Activated CD8-positive, alpha-beta memory T cell treated with anti-CD3 and anti-CD28 coated beads, Interleukin-2, amount 50 U/mL, for 48 hours (primary cell): ENCODE results near the gene FNDC7.
"Not testable (repeated sequence)": the region's sequence is repeated elsewhere in the genome, so short reads cannot be mapped to it uniquely, and the experiment has no call there.

ENCODE experiments used
- DNase-seq: peaks from one replicate; pipeline ENCODE4 v3.0.0-alpha.2; 2020

The FNDC7 gene

GRCh38 chr1:108712606-108713150 lies at the start of gene FNDC7:
FNDC7 (plus strand) TSS chr1:108712908; CDS start chr1:108712934, 26 bp downstream.
- no peak for DNase-seq

GRCh38 chr1:108663074-108663473 lies 49.6 kb upstream of the FNDC7 start:
- no peak for DNase-seq

- DNase-seq = no peak
These were observed 48.2 kb upstream of the FNDC7 start for GRCh38 chr1:108664481-108664880.

- DNase-seq = no peak
These were observed 47.6 kb upstream of the FNDC7 start for GRCh38 chr1:108665067-108665466.

- DNase-seq = no peak
These were observed 46.9 kb upstream of the FNDC7 start for GRCh38 chr1:108665771-108666170.

- not testable (repeated sequence) for DNase-seq
These were observed 45.3 kb upstream of the FNDC7 start for GRCh38 chr1:108667422-108667821.

- no peak for DNase-seq
These were observed 43.9 kb upstream of the FNDC7 start for GRCh38 chr1:108668777-108669176.

GRCh38 chr1:108669679-108670078 lies 43.0 kb upstream of the FNDC7 start:
- no peak for DNase-seq

GRCh38 chr1:108670131-108670773 lies 42.5 kb upstream of the FNDC7 start:
- no peak for DNase-seq

- no peak for DNase-seq
These were observed 41.6 kb upstream of the FNDC7 start for GRCh38 chr1:108671143-108671542.

GRCh38 chr1:108678706-108679105 lies 34.0 kb upstream of the FNDC7 start:
- DNase-seq = no peak

GRCh38 chr1:108679586-108680213 lies 33.0 kb upstream of the FNDC7 start:
- no peak for DNase-seq

GRCh38 chr1:108681701-108682100 lies 31.0 kb upstream of the FNDC7 start:
- DNase-seq = not testable (repeated sequence)

GRCh38 chr1:108685529-108685928 lies 27.2 kb upstream of the FNDC7 start:
- DNase-seq = no peak

GRCh38 chr1:108686614-108687313 lies 25.9 kb upstream of the FNDC7 start:
- DNase-seq = no peak

- no peak for DNase-seq
These were observed 21.4 kb upstream of the FNDC7 start for GRCh38 chr1:108691128-108691941.

GRCh38 chr1:108691942-108692723 lies 20.6 kb upstream of the FNDC7 start, which contains the start of gene PRPF38B:
PRPF38B (plus strand) TSS chr1:108692310; CDS start chr1:108692592, 282 bp downstream.
- peak; percentile 96 for DNase-seq

- peak; percentile 83 for DNase-seq
These were observed 19.7 kb upstream of the FNDC7 start for GRCh38 chr1:108692724-108693655.

- no peak for DNase-seq
These were observed 17.2 kb upstream of the FNDC7 start for GRCh38 chr1:108695535-108695934.
